HL-60 (cell line): ENCODE measurements around the gene NT5C2.
"Not testable (repeated sequence)": the region's sequence is repeated elsewhere in the genome, so short reads cannot be mapped to it uniquely, and the experiment has no call there.

ENCODE experiments used
- POLR2AphosphoS5 ChIP-seq: IDR thresholded peaks from 2 replicates; pipeline ENCODE4 v1.6.1; 2012; ENCODE audit warnings: low read depth
- TF ChIP-seq, protein P1 (sequence below): IDR thresholded peaks from one replicate; pipeline ENCODE4 v1.5.1; 2011; ENCODE audit warnings: low read length, control low read depth, inconsistent platforms; ENCODE audit not compliant: insufficient read depth
- TF ChIP-seq, protein P2 (sequence below): IDR thresholded peaks from 2 replicates; pipeline ENCODE4 v1.6.1; 2012; ENCODE audit warnings: low read depth; ENCODE audit not compliant: insufficient replicate concordance

DNA sequence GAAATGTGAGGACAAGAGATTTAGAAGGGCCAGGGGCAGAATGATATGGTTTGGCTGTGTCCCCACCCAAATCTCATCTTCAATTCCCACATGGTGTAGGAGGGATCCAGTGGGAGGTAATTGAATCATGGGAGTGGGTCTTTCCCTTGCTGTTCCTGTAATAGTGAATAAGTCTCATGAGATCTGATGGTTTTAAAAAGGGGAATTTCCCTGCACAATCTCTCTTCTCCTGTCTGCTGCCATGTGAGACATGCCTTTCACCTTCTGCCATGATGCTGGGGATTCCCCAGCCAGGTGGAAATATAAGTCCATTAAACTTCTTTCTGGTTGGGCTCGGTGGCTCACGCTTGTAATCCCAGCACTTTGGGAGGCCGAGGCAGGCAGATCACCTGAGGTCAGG, 57.9 kb downstream of the NT5C2 start:
- TF ChIP-seq, protein P1, sequence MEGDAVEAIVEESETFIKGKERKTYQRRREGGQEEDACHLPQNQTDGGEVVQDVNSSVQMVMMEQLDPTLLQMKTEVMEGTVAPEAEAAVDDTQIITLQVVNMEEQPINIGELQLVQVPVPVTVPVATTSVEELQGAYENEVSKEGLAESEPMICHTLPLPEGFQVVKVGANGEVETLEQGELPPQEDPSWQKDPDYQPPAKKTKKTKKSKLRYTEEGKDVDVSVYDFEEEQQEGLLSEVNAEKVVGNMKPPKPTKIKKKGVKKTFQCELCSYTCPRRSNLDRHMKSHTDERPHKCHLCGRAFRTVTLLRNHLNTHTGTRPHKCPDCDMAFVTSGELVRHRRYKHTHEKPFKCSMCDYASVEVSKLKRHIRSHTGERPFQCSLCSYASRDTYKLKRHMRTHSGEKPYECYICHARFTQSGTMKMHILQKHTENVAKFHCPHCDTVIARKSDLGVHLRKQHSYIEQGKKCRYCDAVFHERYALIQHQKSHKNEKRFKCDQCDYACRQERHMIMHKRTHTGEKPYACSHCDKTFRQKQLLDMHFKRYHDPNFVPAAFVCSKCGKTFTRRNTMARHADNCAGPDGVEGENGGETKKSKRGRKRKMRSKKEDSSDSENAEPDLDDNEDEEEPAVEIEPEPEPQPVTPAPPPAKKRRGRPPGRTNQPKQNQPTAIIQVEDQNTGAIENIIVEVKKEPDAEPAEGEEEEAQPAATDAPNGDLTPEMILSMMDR = not testable (repeated sequence)
- not testable (repeated sequence) for TF ChIP-seq POLR2AphosphoS5
- TF ChIP-seq, protein P2, sequence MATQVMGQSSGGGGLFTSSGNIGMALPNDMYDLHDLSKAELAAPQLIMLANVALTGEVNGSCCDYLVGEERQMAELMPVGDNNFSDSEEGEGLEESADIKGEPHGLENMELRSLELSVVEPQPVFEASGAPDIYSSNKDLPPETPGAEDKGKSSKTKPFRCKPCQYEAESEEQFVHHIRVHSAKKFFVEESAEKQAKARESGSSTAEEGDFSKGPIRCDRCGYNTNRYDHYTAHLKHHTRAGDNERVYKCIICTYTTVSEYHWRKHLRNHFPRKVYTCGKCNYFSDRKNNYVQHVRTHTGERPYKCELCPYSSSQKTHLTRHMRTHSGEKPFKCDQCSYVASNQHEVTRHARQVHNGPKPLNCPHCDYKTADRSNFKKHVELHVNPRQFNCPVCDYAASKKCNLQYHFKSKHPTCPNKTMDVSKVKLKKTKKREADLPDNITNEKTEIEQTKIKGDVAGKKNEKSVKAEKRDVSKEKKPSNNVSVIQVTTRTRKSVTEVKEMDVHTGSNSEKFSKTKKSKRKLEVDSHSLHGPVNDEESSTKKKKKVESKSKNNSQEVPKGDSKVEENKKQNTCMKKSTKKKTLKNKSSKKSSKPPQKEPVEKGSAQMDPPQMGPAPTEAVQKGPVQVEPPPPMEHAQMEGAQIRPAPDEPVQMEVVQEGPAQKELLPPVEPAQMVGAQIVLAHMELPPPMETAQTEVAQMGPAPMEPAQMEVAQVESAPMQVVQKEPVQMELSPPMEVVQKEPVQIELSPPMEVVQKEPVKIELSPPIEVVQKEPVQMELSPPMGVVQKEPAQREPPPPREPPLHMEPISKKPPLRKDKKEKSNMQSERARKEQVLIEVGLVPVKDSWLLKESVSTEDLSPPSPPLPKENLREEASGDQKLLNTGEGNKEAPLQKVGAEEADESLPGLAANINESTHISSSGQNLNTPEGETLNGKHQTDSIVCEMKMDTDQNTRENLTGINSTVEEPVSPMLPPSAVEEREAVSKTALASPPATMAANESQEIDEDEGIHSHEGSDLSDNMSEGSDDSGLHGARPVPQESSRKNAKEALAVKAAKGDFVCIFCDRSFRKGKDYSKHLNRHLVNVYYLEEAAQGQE = not testable (repeated sequence)
